ENCODE results near the gene SMIM20.

- TF ChIP-seq CTCF (IDR thresholded peaks at IDR 0.05) (no peak), POLR2A (IDR thresholded peaks at IDR 0.05) (no peak)
Measured at GRCh38 chr4:25949173-25949748, 35.2 kb downstream of the SMIM20 start.

All from body of pancreas (tissue), 4 donors.